Sigmoid colon (tissue), 7 donors: ENCODE data around the gene ADSS1. TPM values are rescaled to one million over a fixed set of nuclear protein-coding genes. Genes with fewer than 3 reads are reported as not detected.

Experiments used
- DNase-seq: peaks from one replicate; pipeline ENCODE4 v3.0.0-alpha.2; 2019
- H3K27ac ChIP-seq, 4 donors: fragments of 200-600 bp; sonication (generic); one replicate each; pipeline ENCODE4 v1.5.1; 2016 to 2019; ENCODE audit warnings: mild to moderate bottlenecking in 1 of 4
- H3K27me3 ChIP-seq, 3 donors: fragments of 200-600 bp; sonication (generic); one replicate each; pipeline ENCODE4 v1.5.1; 2019; ENCODE audit warnings: mild to moderate bottlenecking in 1 of 3
- H3K36me3 ChIP-seq, 4 donors: fragments of 200-600 bp; sonication (generic); one replicate each; pipeline ENCODE4 v1.5.1; 2016 to 2019
- H3K4me1 ChIP-seq, 4 donors: fragments of 200-600 bp; sonication (generic); one replicate each; pipeline ENCODE4 v1.5.1; 2017 to 2019
- H3K4me3 ChIP-seq, 4 donors: fragments of 200-600 bp; sonication (generic); one replicate each; pipeline ENCODE4 v1.5.1; 2017 to 2019; ENCODE audit warnings: mild to moderate bottlenecking in 2 of 4, moderate library complexity in 1 of 4
- H3K9me3 ChIP-seq, 4 donors: fragments of 200-600 bp in 3 of 4; sonication (generic) in 3 of 4; one replicate each; pipeline versions ENCODE4 v1.5.1 to v1.6.1; 2013 to 2019
- EP300 ChIP-seq, 4 donors: sonication (generic); formaldehyde crosslinking; IDR thresholded peaks; one replicate each; pipeline ENCODE4 v1.6.1; 2017; ENCODE audit warnings: antibody characterized with exemption in 4 of 4
- POLR2A ChIP-seq, 2 donors: fragments of 450-650 bp; IDR thresholded peaks; one replicate each; pipeline ENCODE4 v1.6.1; 2016; ENCODE audit warnings: antibody characterized with exemption in 2 of 2, mild to moderate bottlenecking in 2 of 2, moderate library complexity in 2 of 2
- POLR2AphosphoS5 ChIP-seq, 4 donors: sonication (generic); formaldehyde crosslinking; IDR thresholded peaks; one replicate each; pipeline ENCODE4 v1.6.1; 2017; ENCODE audit warnings: antibody characterized with exemption in 4 of 4
- WGBS, 2 donors: extraction: QIAGEN DNeasy Blood & Tissue Kit; methylation state at CpG; one replicate each; pipeline ENCODE4 v1.1.7; 2013; 5-methylcytosine and 5-hydroxymethylcytosine counted together
- intact Hi-C: fragments of 100-400 bp; cut with DNase I; formaldehyde crosslinking; loops from one replicate; pipeline ENCODE4 v1.15.1; 2023
- polyA plus RNA-seq, 3 donors: library from polyadenylated mRNA; stranded (reverse); fragments of 200-250 nt; gene quantifications; one replicate each; pipeline ENCODE4 v1.2.3, GENCODE V29; 2013
- total RNA-seq, 4 donors: library from RNA; depleted of rRNA; stranded (reverse); fragments of >200 nt; gene quantifications; one replicate each; pipeline ENCODE4 v1.1.0, GENCODE V29; 2016
- TF ChIP-seq, protein P1 (sequence below), 4 experiments: fragments of 450-650 bp in 3 of 4; fragments of 200-600 bp in 1 of 4; IDR thresholded peaks; one replicate each; pipeline ENCODE4 v1.5.1; 2016 to 2019; ENCODE audit warnings: antibody characterized with exemption in 4 of 4, mild to moderate bottlenecking in 3 of 4, moderate library complexity in 2 of 4
- donor health status: healthy with polysubstance abuse.
- donor health status: Bipolar disorder and iron deficiency.
- donor health status: healthy.

The ADSS1 gene
- total and polyA plus RNA-seq, 7 donors = 2.0 to 10.2 (median 5.3) TPM

DNA sequence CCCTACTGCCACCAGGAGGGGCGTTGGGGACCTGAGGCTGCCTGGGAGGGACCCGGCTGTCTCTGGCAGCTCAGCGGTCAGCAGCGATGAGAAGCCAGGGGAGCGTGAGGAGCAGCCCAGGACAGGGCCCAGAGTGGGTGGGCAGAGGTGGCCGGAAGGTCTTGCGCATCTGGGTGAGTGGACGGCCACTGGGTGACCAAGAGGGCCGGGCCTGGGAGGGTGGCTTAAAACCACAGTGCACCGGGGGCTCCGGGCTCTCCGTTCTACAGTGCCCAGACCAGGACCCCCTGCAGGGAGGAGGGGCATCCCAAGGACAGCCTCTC is 24.6 kb upstream of the ADSS1 start:
- Histone ChIP-seq H3K36me3 (peaks cover 12 to 38% (median 24%) of the 10 kb centered on the region in 4 donors), H3K4me3 (peak overlapping the region in 3 of 4 donors; percentile 6 to 20 (median 19)), H3K4me1 (peaks cover 0 to 65% (median 64%) of the 10 kb centered on the region in 4 donors), H3K27ac (peak overlapping the region; percentile 67 to 90 (median 76)), H3K9me3 (no peaks in the 10 kb centered on the region), H3K27me3 (no peaks in the 10 kb centered on the region)
- no peak for DNase-seq
- TF ChIP-seq, protein P1, sequence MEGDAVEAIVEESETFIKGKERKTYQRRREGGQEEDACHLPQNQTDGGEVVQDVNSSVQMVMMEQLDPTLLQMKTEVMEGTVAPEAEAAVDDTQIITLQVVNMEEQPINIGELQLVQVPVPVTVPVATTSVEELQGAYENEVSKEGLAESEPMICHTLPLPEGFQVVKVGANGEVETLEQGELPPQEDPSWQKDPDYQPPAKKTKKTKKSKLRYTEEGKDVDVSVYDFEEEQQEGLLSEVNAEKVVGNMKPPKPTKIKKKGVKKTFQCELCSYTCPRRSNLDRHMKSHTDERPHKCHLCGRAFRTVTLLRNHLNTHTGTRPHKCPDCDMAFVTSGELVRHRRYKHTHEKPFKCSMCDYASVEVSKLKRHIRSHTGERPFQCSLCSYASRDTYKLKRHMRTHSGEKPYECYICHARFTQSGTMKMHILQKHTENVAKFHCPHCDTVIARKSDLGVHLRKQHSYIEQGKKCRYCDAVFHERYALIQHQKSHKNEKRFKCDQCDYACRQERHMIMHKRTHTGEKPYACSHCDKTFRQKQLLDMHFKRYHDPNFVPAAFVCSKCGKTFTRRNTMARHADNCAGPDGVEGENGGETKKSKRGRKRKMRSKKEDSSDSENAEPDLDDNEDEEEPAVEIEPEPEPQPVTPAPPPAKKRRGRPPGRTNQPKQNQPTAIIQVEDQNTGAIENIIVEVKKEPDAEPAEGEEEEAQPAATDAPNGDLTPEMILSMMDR (IDR thresholded peaks at IDR 0.05) = no peak
- TF ChIP-seq POLR2A (IDR thresholded peaks at IDR 0.05) (no peak), POLR2AphosphoS5 (IDR thresholded peaks at IDR 0.05) (no peak), EP300 (IDR thresholded peaks at IDR 0.05) (no peak)
- WGBS, 2 donors = 90 to 93% methylated on average over 12 of the region's 12 CpGs
- intact Hi-C loops = no loop called here

DNA sequence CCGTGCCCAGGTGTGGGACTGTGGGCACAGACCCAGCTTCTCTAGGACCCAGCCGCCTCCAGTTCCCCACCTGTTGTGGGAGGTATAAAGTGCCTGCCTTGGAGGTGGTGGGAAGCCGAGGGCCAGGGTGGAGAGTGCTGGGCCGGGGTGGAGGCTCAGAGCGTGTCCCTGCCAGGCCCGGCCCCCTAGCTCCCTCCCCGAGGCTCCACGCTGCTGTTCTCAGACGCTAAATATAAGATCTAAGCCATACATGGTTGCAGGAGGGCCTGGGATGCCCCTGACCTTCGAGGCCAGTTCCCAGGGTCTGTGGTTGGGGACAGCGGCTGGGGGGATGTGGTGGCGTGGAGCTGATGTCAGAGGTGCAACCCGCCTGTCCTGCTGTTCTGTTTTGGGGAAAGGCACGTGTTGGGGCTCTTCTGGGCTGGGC is 23.8 kb upstream of the ADSS1 start:
- peak overlapping the region; percentile 67 to 90 (median 76) for H3K27ac ChIP-seq
- peak overlapping the region in 3 of 4 donors; percentile 9 to 20 (median 19) for H3K4me3 ChIP-seq
- H3K27me3 ChIP-seq = no peaks in the 10 kb centered on the region
- DNase-seq = no peak
- peaks cover 0 to 56% (median 55%) of the 10 kb centered on the region in 4 donors for H3K4me1 ChIP-seq
- TF ChIP-seq POLR2A (IDR thresholded peaks at IDR 0.05) (no peak), POLR2AphosphoS5 (IDR thresholded peaks at IDR 0.05) (no peak), EP300 (IDR thresholded peaks at IDR 0.05) (no peak)
- TF ChIP-seq, protein P1 (IDR thresholded peaks at IDR 0.05) = no peak
- 77 to 84% methylated on average over 14 of the region's 14 CpGs for WGBS, 2 donors
- no peaks in the 10 kb centered on the region for H3K9me3 ChIP-seq
- intact Hi-C loops = loop anchor here (10.0 kb wide), 1 partner anchor 1915 kb away; no protein-coding TSS in a partner anchor
- peaks cover 13 to 45% (median 25%) of the 10 kb centered on the region in 4 donors for H3K36me3 ChIP-seq

DNA sequence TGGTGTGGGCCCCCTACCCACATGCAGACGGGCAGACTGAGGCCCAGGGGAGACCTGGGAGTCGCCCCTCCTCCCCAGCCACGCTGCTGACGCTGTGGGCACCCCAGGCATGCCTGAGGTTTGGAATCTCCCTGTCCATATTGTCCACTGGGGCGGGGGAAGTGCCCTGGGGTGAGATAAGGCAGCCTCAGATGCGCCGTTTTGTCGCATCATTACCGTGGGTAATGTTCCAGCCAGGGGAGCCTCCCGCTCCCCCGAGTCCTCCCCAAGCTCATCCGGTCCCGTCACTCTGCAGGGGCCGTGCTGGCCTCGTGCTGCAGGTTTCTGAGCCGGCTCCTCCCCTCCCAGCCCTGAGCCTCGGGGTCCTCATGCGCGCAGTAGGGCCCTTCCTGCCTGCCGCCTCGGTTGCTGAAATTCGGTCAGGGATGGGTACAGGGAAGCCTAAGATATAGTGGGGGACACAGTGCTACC is 23.2 kb upstream of the ADSS1 start:
- TF ChIP-seq POLR2A (IDR thresholded peaks at IDR 0.05) = no peak
- TF ChIP-seq, protein P1 (IDR thresholded peaks at IDR 0.05) = no peak
- TF ChIP-seq EP300 (IDR thresholded peaks at IDR 0.05) = no peak
- TF ChIP-seq POLR2AphosphoS5 (IDR thresholded peaks at IDR 0.05) = no peak
- Histone ChIP-seq H3K4me3 (no peak overlapping the region), H3K4me1 (peaks cover 0 to 51% (median 50%) of the 10 kb centered on the region in 4 donors), H3K9me3 (no peaks in the 10 kb centered on the region), H3K27me3 (no peaks in the 10 kb centered on the region), H3K36me3 (peaks cover 13 to 50% (median 27%) of the 10 kb centered on the region in 4 donors), H3K27ac (peak overlapping the region; percentile 31 to 90 (median 76))
- no peak for DNase-seq
- intact Hi-C loops = loop anchor here (10.0 kb wide), 1 partner anchor 1916 kb away; no protein-coding TSS in a partner anchor
- 80 to 88% methylated on average over 22 of the region's 22 CpGs for WGBS, 2 donors

DNA sequence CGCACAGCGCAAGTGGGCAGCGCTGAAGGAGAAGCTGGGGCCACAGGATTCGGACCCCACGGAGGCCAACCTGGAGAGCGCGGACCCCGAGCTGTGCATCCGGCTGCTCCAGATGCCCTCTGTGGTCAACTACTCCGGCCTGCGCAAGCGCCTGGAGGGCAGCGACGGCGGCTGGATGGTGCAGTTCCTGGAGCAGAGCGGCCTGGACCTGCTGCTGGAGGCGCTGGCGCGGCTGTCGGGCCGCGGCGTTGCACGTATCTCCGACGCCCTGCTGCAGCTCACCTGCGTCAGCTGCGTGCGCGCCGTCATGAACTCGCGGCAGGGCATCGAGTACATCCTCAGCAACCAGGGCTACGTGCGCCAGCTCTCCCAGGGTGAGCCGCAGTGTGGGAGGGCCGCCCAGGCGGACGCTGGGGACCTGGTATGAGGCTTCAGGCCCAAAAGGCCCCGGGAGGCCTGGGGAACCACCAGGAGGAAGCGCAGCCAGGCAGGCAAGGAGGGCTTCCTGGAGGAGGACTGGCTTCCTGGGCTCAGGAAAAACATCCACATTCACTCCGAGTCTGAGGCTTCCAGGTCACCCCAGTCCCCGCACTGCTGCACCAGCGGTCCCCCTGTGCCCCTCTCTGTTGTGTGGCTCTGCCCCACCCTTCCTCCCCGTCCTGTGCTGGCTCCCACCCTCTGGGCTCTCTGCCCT is 22.5 kb upstream of the ADSS1 start:
- Histone ChIP-seq H3K4me1 (peaks cover 0 to 43% (median 42%) of the 10 kb centered on the region in 4 donors), H3K4me3 (no peak overlapping the region), H3K36me3 (peaks cover 13 to 52% (median 29%) of the 10 kb centered on the region in 4 donors), H3K27me3 (no peaks in the 10 kb centered on the region), H3K27ac (no peak overlapping the region), H3K9me3 (no peaks in the 10 kb centered on the region)
- TF ChIP-seq, protein P1 (IDR thresholded peaks at IDR 0.05) = no peak
- TF ChIP-seq EP300 (IDR thresholded peaks at IDR 0.05) = no peak
- TF ChIP-seq POLR2AphosphoS5 (IDR thresholded peaks at IDR 0.05) = no peak
- no peak for TF ChIP-seq POLR2A (IDR thresholded peaks at IDR 0.05)
- intact Hi-C loops = loop anchor here (10.0 kb wide), 1 partner anchor 1917 kb away; no protein-coding TSS in a partner anchor
- no peak for DNase-seq
- WGBS, 2 donors = 93 to 94% methylated on average over 46 of the region's 46 CpGs
